Endodermal cell (in vitro differentiated cells): Measurements from ENCODE around the gene NOS1AP. TPM values are rescaled to one million over a fixed set of nuclear protein-coding genes. Genes with fewer than 3 reads are reported as not detected.
A peak's percentile ranks its signal among the peaks of the same experiment; 100 is the strongest.

Source experiments
- DNase-seq: peaks from one replicate; pipeline ENCODE4 v3.0.0-alpha.2; 2017
- H3K27ac ChIP-seq: 2 replicates; pipeline ENCODE4 v1.5.1; 2013; ENCODE audit warnings: mild to moderate bottlenecking, low read depth, low read length, moderate library complexity
- H3K27me3 ChIP-seq: 2 replicates; pipeline ENCODE4 v1.6.1; 2013; ENCODE audit warnings: mild to moderate bottlenecking, low read length, moderate library complexity; ENCODE audit not compliant: insufficient read depth, control insufficient read depth, poor library complexity, severe bottlenecking
- H3K36me3 ChIP-seq: 2 replicates; pipeline ENCODE4 v1.7.0; 2013; ENCODE audit warnings: mild to moderate bottlenecking, low read length, moderate library complexity; ENCODE audit not compliant: control insufficient read depth, insufficient read depth
- H3K4me1 ChIP-seq: one replicate; pipeline ENCODE4 v1.7.0; 2013; ENCODE audit warnings: low read length; ENCODE audit not compliant: control insufficient read depth, insufficient read depth
- H3K4me3 ChIP-seq: 2 replicates; pipeline ENCODE4 v1.5.1; 2013; ENCODE audit warnings: mild to moderate bottlenecking, low read length, moderate library complexity
- H3K9ac ChIP-seq: 2 replicates; pipeline ENCODE4 v1.6.1; 2013; ENCODE audit warnings: mild to moderate bottlenecking, low read length, moderate library complexity; ENCODE audit not compliant: poor library complexity, severe bottlenecking; ENCODE audit errors: extremely low read depth
- H3K9me3 ChIP-seq: 2 replicates; pipeline ENCODE4 v1.6.1; 2013; ENCODE audit warnings: mild to moderate bottlenecking, low read length, moderate library complexity; ENCODE audit not compliant: control insufficient read depth
- H3K27ac Mint-ChIP-seq: 2 replicates; pipeline ENCODE4 v1.8.0; 2020; ENCODE audit warnings: mixed read lengths
- H3K27me3 Mint-ChIP-seq: 2 replicates; pipeline ENCODE4 v1.8.0; 2021; ENCODE audit warnings: mild to moderate bottlenecking, mixed read lengths; ENCODE audit not compliant: insufficient read depth
- H3K36me3 Mint-ChIP-seq: 2 replicates; pipeline ENCODE4 v1.8.0; 2020; ENCODE audit warnings: low read depth, mixed read lengths
- H3K4me1 Mint-ChIP-seq: 2 replicates; pipeline ENCODE4 v1.8.0; 2020; ENCODE audit warnings: mixed read lengths
- H3K4me3 Mint-ChIP-seq: 2 replicates; pipeline ENCODE4 v1.8.0; 2020; ENCODE audit warnings: mild to moderate bottlenecking, moderate library complexity, mixed read lengths
- H3K9me3 Mint-ChIP-seq: 2 replicates; pipeline ENCODE4 v1.8.0; 2020; ENCODE audit warnings: mild to moderate bottlenecking, mixed read lengths
- CTCF ChIP-seq: fragments of 200-600 bp; sonication (generic); conservative IDR thresholded peaks from 2 replicates; pipeline ENCODE4 v1.5.0; 2021; ENCODE audit warnings: antibody characterized with exemption, mild to moderate bottlenecking
- WGBS, 2 experiments: methylation state at CpG; one replicate each; pipeline versions ENCODE4 v1.1.5 to v1.1.7; 2013; ENCODE audit warnings: missing lambda C conversion rate in 2 of 2, mixed read lengths in 1 of 2; ENCODE audit not compliant: insufficient coverage in 1 of 2, insufficient read length in 1 of 2; 5-methylcytosine and 5-hydroxymethylcytosine counted together
- long read RNA-seq, 4 experiments: library from polyadenylated mRNA in 2 of 4; library from RNA in 1 of 4; library from capped mRNA in 1 of 4; stranded (forward) in 3 of 4; unstranded in 1 of 4; transcript quantifications; one replicate each; pipeline ENCODE4 v2.0.0, GENCODE V29; 2020 to 2021; ENCODE audit warnings: inconsistent platforms in 1 of 4
- polyA plus RNA-seq, 2 experiments: library from polyadenylated mRNA; stranded (reverse); fragments of 50-300 nt; gene quantifications; one replicate each; pipeline ENCODE4 v1.2.3, GENCODE V29; 2013
- total RNA-seq, 2 donors: library from RNA; stranded (reverse); fragmentation: NEBNext Ultra II Directional in 1 of 2; extraction: Animal tissue kit (Norgen Biotek cat#: 25700) in 1 of 2; gene quantifications; 2 replicates in 1 of 2; 3 replicates in 1 of 2; pipeline ENCODE4 v1.2.1, GENCODE V29; 2021

NOS1AP gene
- total RNA-seq = 1 to 10 TPM; 4.8 to 5.9 TPM
- polyA plus RNA-seq (2013, experiment 1 of 2) = 5.5 TPM
- polyA plus RNA-seq (2013, experiment 2 of 2) = 4.8 TPM
- long read RNA-seq, experiment 1, partial matches to known transcripts = 0 of 1 reads
- long read RNA-seq, experiment 1, other reads (novel, unspliced or antisense) = 1 of 1 reads
- long read RNA-seq, experiment 2, partial matches to known transcripts = 0 of 4 reads
- long read RNA-seq, experiment 2, other reads (novel, unspliced or antisense) = 3 of 4 reads
- long read RNA-seq, experiment 3, partial matches to known transcripts = 0 of 3 reads
- long read RNA-seq, experiment 3, other reads (novel, unspliced or antisense) = 2 of 3 reads
- long read RNA-seq, experiment 4 = 0 reads

GRCh38 chr1:162069334-162070093 is at the start of gene NOS1AP:
Gene NOS1AP, plus strand, starts transcription at chr1:162069691. Its CDS starts 487 bp downstream, at chr1:162070178.
- Histone ChIP-seq H3K27ac (no peak within 1 kb of the TSS), H3K9ac (peak within 1 kb of the TSS; percentile 4), H3K27me3 (peaks cover 37% of the 10 kb centered on the region), H3K4me1 (peaks cover 3% of the 10 kb centered on the region), H3K9me3 (peaks cover 5% of the 10 kb centered on the region), H3K36me3 (no peaks in the 10 kb centered on the region), H3K4me3 (peak within 1 kb of the TSS; percentile 80)
- Mint-ChIP-seq H3K4me1 (peaks cover 19% of the 10 kb centered on the region), H3K27ac (no peak within 1 kb of the TSS), H3K27me3 (peaks cover 17% of the 10 kb centered on the region), H3K9me3 (peaks cover under 1% of the 10 kb centered on the region), H3K36me3 (peaks cover under 1% of the 10 kb centered on the region), H3K4me3 (peak within 1 kb of the TSS; percentile 71)
- TF ChIP-seq CTCF = no peak
- WGBS, 2 experiments = 0 to 1% methylated on average over 31 to 95 of the region's 95 CpGs
- DNase-seq = peak; percentile 94

- Histone ChIP-seq H3K27me3 (peaks cover 26% of the 10 kb centered on the region), H3K27ac (no peak overlapping the region), H3K9ac (no peak overlapping the region), H3K36me3 (no peaks in the 10 kb centered on the region), H3K9me3 (no peaks in the 10 kb centered on the region), H3K4me3 (no peak overlapping the region), H3K4me1 (no peaks in the 10 kb centered on the region)
- Mint-ChIP-seq H3K27me3 (peaks cover 34% of the 10 kb centered on the region), H3K4me1 (peaks cover 12% of the 10 kb centered on the region), H3K4me3 (no peak overlapping the region), H3K36me3 (no peaks in the 10 kb centered on the region), H3K27ac (no peak overlapping the region), H3K9me3 (no peaks in the 10 kb centered on the region)
- WGBS, 2 experiments = 86 to 88% methylated on average over 2 of the region's 2 CpGs
- no peak for TF ChIP-seq CTCF
- DNase-seq = no peak
These were observed 49.3 kb upstream of the NOS1AP start for GRCh38 chr1:162020150-162020549.

GRCh38 chr1:162021124-162021523 is 48.4 kb upstream of the NOS1AP start:
- Mint-ChIP-seq H3K4me1 (peaks cover 12% of the 10 kb centered on the region), H3K4me3 (no peak overlapping the region), H3K36me3 (no peaks in the 10 kb centered on the region), H3K27me3 (peaks cover 44% of the 10 kb centered on the region), H3K9me3 (no peaks in the 10 kb centered on the region), H3K27ac (no peak overlapping the region)
- H3K9ac ChIP-seq = no peak overlapping the region
- H3K4me1 ChIP-seq = no peaks in the 10 kb centered on the region
- H3K9me3 ChIP-seq = no peaks in the 10 kb centered on the region
- no peak overlapping the region for H3K4me3 ChIP-seq
- H3K36me3 ChIP-seq = no peaks in the 10 kb centered on the region
- H3K27me3 ChIP-seq = peaks cover 36% of the 10 kb centered on the region
- no peak for DNase-seq
- no peak for TF ChIP-seq CTCF
- H3K27ac ChIP-seq = no peak overlapping the region
- 73 to 84% methylated on average over 4 of the region's 4 CpGs for WGBS, 2 experiments
